ENCODE measurements around the gene PLGRKT.

GRCh38 chr9:5453004-5453403 is 15.3 kb upstream of the PLGRKT start:
- TF ChIP-seq GATA2 (IDR thresholded peaks at IDR 0.05; ENCODE audit: low read depth, low read length) (no peak), GATA3 (IDR thresholded peaks at IDR 0.05; ENCODE audit: low read depth, low read length) (no peak)
